Endodermal cell (in vitro differentiated cells): ENCODE results near the gene TTLL9. TPM values are rescaled to one million over a fixed set of nuclear protein-coding genes. Genes with fewer than 3 reads are reported as not detected.
A peak's percentile ranks its signal among the peaks of the same experiment; 100 is the strongest.

ENCODE experiments used
- DNase-seq: peaks from one replicate; pipeline ENCODE4 v3.0.0-alpha.2; 2017
- H3K27ac ChIP-seq: 2 replicates; pipeline ENCODE4 v1.5.1; 2013; ENCODE audit warnings: mild to moderate bottlenecking, low read depth, low read length, moderate library complexity
- H3K27me3 ChIP-seq: 2 replicates; pipeline ENCODE4 v1.6.1; 2013; ENCODE audit warnings: mild to moderate bottlenecking, low read length, moderate library complexity; ENCODE audit not compliant: insufficient read depth, control insufficient read depth, poor library complexity, severe bottlenecking
- H3K36me3 ChIP-seq: 2 replicates; pipeline ENCODE4 v1.7.0; 2013; ENCODE audit warnings: mild to moderate bottlenecking, low read length, moderate library complexity; ENCODE audit not compliant: control insufficient read depth, insufficient read depth
- H3K4me1 ChIP-seq: one replicate; pipeline ENCODE4 v1.7.0; 2013; ENCODE audit warnings: low read length; ENCODE audit not compliant: control insufficient read depth, insufficient read depth
- H3K4me3 ChIP-seq: 2 replicates; pipeline ENCODE4 v1.5.1; 2013; ENCODE audit warnings: mild to moderate bottlenecking, low read length, moderate library complexity
- H3K9ac ChIP-seq: 2 replicates; pipeline ENCODE4 v1.6.1; 2013; ENCODE audit warnings: mild to moderate bottlenecking, low read length, moderate library complexity; ENCODE audit not compliant: poor library complexity, severe bottlenecking; ENCODE audit errors: extremely low read depth
- H3K9me3 ChIP-seq: 2 replicates; pipeline ENCODE4 v1.6.1; 2013; ENCODE audit warnings: mild to moderate bottlenecking, low read length, moderate library complexity; ENCODE audit not compliant: control insufficient read depth
- H3K27ac Mint-ChIP-seq: 2 replicates; pipeline ENCODE4 v1.8.0; 2020; ENCODE audit warnings: mixed read lengths
- H3K27me3 Mint-ChIP-seq: 2 replicates; pipeline ENCODE4 v1.8.0; 2021; ENCODE audit warnings: mild to moderate bottlenecking, mixed read lengths; ENCODE audit not compliant: insufficient read depth
- H3K36me3 Mint-ChIP-seq: 2 replicates; pipeline ENCODE4 v1.8.0; 2020; ENCODE audit warnings: low read depth, mixed read lengths
- H3K4me1 Mint-ChIP-seq: 2 replicates; pipeline ENCODE4 v1.8.0; 2020; ENCODE audit warnings: mixed read lengths
- H3K4me3 Mint-ChIP-seq: 2 replicates; pipeline ENCODE4 v1.8.0; 2020; ENCODE audit warnings: mild to moderate bottlenecking, moderate library complexity, mixed read lengths
- H3K9me3 Mint-ChIP-seq: 2 replicates; pipeline ENCODE4 v1.8.0; 2020; ENCODE audit warnings: mild to moderate bottlenecking, mixed read lengths
- WGBS, 2 experiments: methylation state at CpG; one replicate each; pipeline versions ENCODE4 v1.1.5 to v1.1.7; 2013; ENCODE audit warnings: missing lambda C conversion rate in 2 of 2, mixed read lengths in 1 of 2; ENCODE audit not compliant: insufficient coverage in 1 of 2, insufficient read length in 1 of 2; 5-methylcytosine and 5-hydroxymethylcytosine counted together
- total RNA-seq, 2 donors: library from RNA; stranded (reverse); fragmentation: NEBNext Ultra II Directional in 1 of 2; extraction: Animal tissue kit (Norgen Biotek cat#: 25700) in 1 of 2; gene quantifications; 2 replicates in 1 of 2; 3 replicates in 1 of 2; pipeline ENCODE4 v1.2.1, GENCODE V29; 2021
- TF ChIP-seq, protein P1 (sequence below): fragments of 200-600 bp; sonication (generic); conservative IDR thresholded peaks from 2 replicates; pipeline ENCODE4 v1.5.0; 2021; ENCODE audit warnings: antibody characterized with exemption, mild to moderate bottlenecking

TTLL9 gene
- total RNA-seq, 2 donors from 2014 or later, result 0.29 to 0.51 TPM

DNA sequence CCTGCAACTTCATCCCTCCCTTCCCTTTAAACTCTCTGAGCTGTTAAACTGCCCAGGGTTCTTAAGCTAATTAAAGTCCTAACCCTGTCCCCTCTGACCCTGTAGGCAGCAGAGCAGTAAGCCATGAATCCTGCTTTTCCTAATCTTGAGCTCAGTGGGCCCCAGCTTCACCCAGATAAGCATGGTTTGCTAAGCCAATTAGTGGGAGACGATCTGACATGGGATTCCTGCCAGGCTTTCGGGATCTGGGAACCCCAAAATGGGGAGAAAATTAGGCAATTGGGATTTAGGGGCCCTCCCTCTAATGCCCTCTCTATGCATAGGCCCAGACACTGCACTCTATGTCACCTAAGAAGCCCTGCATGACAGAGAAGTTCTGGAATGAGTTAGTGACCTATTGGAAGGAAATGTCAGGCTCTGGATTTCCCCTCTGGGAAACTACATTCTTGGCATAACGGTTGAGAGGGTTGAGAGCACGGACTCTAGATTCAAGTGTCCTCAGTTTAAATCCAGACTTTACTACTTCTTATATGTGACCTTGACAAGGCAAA, 102.1 kb downstream of the TTLL9 start:
- TF ChIP-seq, protein P1, sequence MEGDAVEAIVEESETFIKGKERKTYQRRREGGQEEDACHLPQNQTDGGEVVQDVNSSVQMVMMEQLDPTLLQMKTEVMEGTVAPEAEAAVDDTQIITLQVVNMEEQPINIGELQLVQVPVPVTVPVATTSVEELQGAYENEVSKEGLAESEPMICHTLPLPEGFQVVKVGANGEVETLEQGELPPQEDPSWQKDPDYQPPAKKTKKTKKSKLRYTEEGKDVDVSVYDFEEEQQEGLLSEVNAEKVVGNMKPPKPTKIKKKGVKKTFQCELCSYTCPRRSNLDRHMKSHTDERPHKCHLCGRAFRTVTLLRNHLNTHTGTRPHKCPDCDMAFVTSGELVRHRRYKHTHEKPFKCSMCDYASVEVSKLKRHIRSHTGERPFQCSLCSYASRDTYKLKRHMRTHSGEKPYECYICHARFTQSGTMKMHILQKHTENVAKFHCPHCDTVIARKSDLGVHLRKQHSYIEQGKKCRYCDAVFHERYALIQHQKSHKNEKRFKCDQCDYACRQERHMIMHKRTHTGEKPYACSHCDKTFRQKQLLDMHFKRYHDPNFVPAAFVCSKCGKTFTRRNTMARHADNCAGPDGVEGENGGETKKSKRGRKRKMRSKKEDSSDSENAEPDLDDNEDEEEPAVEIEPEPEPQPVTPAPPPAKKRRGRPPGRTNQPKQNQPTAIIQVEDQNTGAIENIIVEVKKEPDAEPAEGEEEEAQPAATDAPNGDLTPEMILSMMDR, result no peak
- H3K9me3 ChIP-seq, result no peaks in the 10 kb centered on the region
- 20 to 51% methylated on average over 1 to 4 of the region's 4 CpGs for WGBS, 2 experiments
- no peak overlapping the region for H3K9ac ChIP-seq
- H3K36me3 Mint-ChIP-seq, result no peaks in the 10 kb centered on the region
- no peaks in the 10 kb centered on the region for H3K9me3 Mint-ChIP-seq
- no peak overlapping the region for H3K4me3 ChIP-seq
- peak; percentile 60 for DNase-seq
- peak overlapping the region; percentile 82 for H3K27ac Mint-ChIP-seq
- peaks cover 14% of the 10 kb centered on the region for H3K27me3 ChIP-seq
- H3K27ac ChIP-seq, result no peak overlapping the region
- H3K4me3 Mint-ChIP-seq, result peak overlapping the region; percentile 19
- no peaks in the 10 kb centered on the region for H3K36me3 ChIP-seq
- peaks cover 63% of the 10 kb centered on the region for H3K4me1 Mint-ChIP-seq
- H3K27me3 Mint-ChIP-seq, result peaks cover 47% of the 10 kb centered on the region
- H3K4me1 ChIP-seq, result peaks cover 23% of the 10 kb centered on the region

GRCh38 chr20:31974296-31974695, 103.9 kb downstream of the TTLL9 start:
- WGBS, 2 experiments, result 88 to 96% methylated on average over 1 to 2 of the region's 2 CpGs
- Histone ChIP-seq H3K9ac (no peak overlapping the region), H3K27ac (no peak overlapping the region), H3K4me3 (no peak overlapping the region), H3K27me3 (peaks cover 7% of the 10 kb centered on the region), H3K4me1 (peaks cover 20% of the 10 kb centered on the region), H3K36me3 (no peaks in the 10 kb centered on the region), H3K9me3 (no peaks in the 10 kb centered on the region)
- Mint-ChIP-seq H3K4me3 (no peak overlapping the region), H3K9me3 (no peaks in the 10 kb centered on the region), H3K4me1 (peaks cover 55% of the 10 kb centered on the region), H3K27ac (no peak overlapping the region), H3K36me3 (no peaks in the 10 kb centered on the region), H3K27me3 (peaks cover 37% of the 10 kb centered on the region)
- DNase-seq, result no peak
- TF ChIP-seq, protein P1, result no peak

DNA sequence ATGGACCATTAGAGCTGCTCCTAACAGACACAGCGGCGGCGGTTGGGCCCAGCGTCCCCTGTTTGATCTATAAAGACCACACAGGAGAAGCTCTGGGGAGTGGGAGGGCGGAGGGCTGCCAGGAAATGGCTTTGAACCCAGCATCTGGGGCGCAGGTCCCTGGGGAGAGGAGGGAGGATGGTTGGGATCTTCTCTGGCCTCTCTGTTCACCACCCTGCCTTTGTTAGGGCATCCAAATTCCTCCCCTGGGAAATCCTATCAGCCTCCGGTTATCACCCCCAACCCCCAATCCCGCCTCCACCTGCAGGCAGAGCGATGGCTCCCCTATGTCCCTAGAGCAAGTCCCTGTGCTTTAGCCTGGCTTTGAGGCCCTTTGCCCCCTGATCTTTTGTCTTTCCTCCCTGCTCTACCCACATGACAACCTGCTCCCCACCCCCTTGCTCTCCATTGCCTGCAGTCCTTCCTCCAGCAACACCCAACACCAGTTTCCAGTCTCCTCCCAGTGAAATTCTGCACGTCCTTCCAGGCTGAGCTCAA, 104.6 kb downstream of the TTLL9 start:
- Histone ChIP-seq H3K9me3 (no peaks in the 10 kb centered on the region), H3K27ac (peak overlapping the region; percentile 74), H3K4me1 (peaks cover 19% of the 10 kb centered on the region), H3K9ac (no peak overlapping the region), H3K4me3 (no peak overlapping the region), H3K27me3 (peaks cover 5% of the 10 kb centered on the region), H3K36me3 (no peaks in the 10 kb centered on the region)
- Mint-ChIP-seq H3K27ac (no peak overlapping the region), H3K9me3 (no peaks in the 10 kb centered on the region), H3K4me1 (peaks cover 48% of the 10 kb centered on the region), H3K4me3 (peak overlapping the region; percentile 17), H3K27me3 (peaks cover 35% of the 10 kb centered on the region), H3K36me3 (no peaks in the 10 kb centered on the region)
- TF ChIP-seq, protein P1, result no peak
- WGBS, 2 experiments, result 0 to 50% methylated on average over 1 to 10 of the region's 10 CpGs
- peak; percentile 78 for DNase-seq
